Measurements from ENCODE around the gene TSKS. TPM values are rescaled to one million over a fixed set of nuclear protein-coding genes. Genes with fewer than 3 reads are reported as not detected.

The TSKS gene
- total RNA-seq, 2 experiments from 2014 or later = not detected

GRCh38 chr19:49705919-49706318 is 57.2 kb downstream of the TSKS start:
- Histone ChIP-seq H3K4me2 (ENCODE audit: low read length) (no peak overlapping the region), H3K27ac (ENCODE audit: low read depth, low read length, poor library complexity, severe bottlenecking) (no peak overlapping the region), H3K9me3 (ENCODE audit: low read length) (no peaks in the 10 kb centered on the region), H3K79me2 (ENCODE audit: insufficient read depth, low read depth, low read length) (no peaks in the 10 kb centered on the region), H4K20me1 (ENCODE audit: insufficient read depth, low read length) (no peaks in the 10 kb centered on the region), H3K9me2 (ENCODE audit: insufficient read depth, low read length) (no peaks in the 10 kb centered on the region), H3K4me3 (ENCODE audit: low read depth, low read length, poor library complexity, severe bottlenecking) (no peak overlapping the region), H2AFZ (ENCODE audit: low read length) (no peak overlapping the region), H3K4me1 (ENCODE audit: insufficient read depth, low read length, poor library complexity, severe bottlenecking) (no peaks in the 10 kb centered on the region), H3K36me3 (ENCODE audit: insufficient read depth, low read length) (no peaks in the 10 kb centered on the region)
- no peak for TF ChIP-seq EZH2phosphoT487 (IDR thresholded peaks at IDR 0.05; ENCODE audit: borderline replicate concordance, low read depth, low read length)
- TF ChIP-seq, protein P1, sequence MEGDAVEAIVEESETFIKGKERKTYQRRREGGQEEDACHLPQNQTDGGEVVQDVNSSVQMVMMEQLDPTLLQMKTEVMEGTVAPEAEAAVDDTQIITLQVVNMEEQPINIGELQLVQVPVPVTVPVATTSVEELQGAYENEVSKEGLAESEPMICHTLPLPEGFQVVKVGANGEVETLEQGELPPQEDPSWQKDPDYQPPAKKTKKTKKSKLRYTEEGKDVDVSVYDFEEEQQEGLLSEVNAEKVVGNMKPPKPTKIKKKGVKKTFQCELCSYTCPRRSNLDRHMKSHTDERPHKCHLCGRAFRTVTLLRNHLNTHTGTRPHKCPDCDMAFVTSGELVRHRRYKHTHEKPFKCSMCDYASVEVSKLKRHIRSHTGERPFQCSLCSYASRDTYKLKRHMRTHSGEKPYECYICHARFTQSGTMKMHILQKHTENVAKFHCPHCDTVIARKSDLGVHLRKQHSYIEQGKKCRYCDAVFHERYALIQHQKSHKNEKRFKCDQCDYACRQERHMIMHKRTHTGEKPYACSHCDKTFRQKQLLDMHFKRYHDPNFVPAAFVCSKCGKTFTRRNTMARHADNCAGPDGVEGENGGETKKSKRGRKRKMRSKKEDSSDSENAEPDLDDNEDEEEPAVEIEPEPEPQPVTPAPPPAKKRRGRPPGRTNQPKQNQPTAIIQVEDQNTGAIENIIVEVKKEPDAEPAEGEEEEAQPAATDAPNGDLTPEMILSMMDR (conservative IDR thresholded peaks at IDR 0.05; ENCODE audit: low read length) = no peak
- POLR2A ChIA-PET = no interaction called here
- CTCF ChIA-PET (ENCODE audit: unreplicated experiment) = no interaction called here
- intact Hi-C loops (cut with micrococcal nuclease; ENCODE audit: unreplicated experiment) = no loop called here
- BruUV-seq (replicated peaks) = no TSS peak
- DNase-seq (ENCODE audit: low spot score) = no peak

- no peaks in the 10 kb centered on the region for H3K36me3 ChIP-seq (ENCODE audit: insufficient read depth, low read length)
- H3K79me2 ChIP-seq (ENCODE audit: insufficient read depth, low read depth, low read length) = no peaks in the 10 kb centered on the region
- no peak overlapping the region for H2AFZ ChIP-seq (ENCODE audit: low read length)
- H3K4me2 ChIP-seq (ENCODE audit: low read length) = no peak overlapping the region
- POLR2A ChIA-PET = no interaction called here
- BruUV-seq (replicated peaks) = no TSS peak
- no peak overlapping the region for H3K4me3 ChIP-seq (ENCODE audit: low read depth, low read length, poor library complexity, severe bottlenecking)
- H3K9me2 ChIP-seq (ENCODE audit: insufficient read depth, low read length) = no peaks in the 10 kb centered on the region
- H3K4me1 ChIP-seq (ENCODE audit: insufficient read depth, low read length, poor library complexity, severe bottlenecking) = no peaks in the 10 kb centered on the region
- CTCF ChIA-PET (ENCODE audit: unreplicated experiment) = no interaction called here
- TF ChIP-seq, protein P1 (conservative IDR thresholded peaks at IDR 0.05; ENCODE audit: low read length) = no peak
- TF ChIP-seq EZH2phosphoT487 (IDR thresholded peaks at IDR 0.05; ENCODE audit: borderline replicate concordance, low read depth, low read length) = no peak
- H4K20me1 ChIP-seq (ENCODE audit: insufficient read depth, low read length) = no peaks in the 10 kb centered on the region
- H3K27ac ChIP-seq (ENCODE audit: low read depth, low read length, poor library complexity, severe bottlenecking) = no peak overlapping the region
- intact Hi-C loops (cut with micrococcal nuclease; ENCODE audit: unreplicated experiment) = no loop called here
- DNase-seq (ENCODE audit: low spot score) = no peak
- H3K9me3 ChIP-seq (ENCODE audit: low read length) = no peaks in the 10 kb centered on the region
These were observed 58.0 kb downstream of the TSKS start for GRCh38 chr19:49704888-49705642.

DNA sequence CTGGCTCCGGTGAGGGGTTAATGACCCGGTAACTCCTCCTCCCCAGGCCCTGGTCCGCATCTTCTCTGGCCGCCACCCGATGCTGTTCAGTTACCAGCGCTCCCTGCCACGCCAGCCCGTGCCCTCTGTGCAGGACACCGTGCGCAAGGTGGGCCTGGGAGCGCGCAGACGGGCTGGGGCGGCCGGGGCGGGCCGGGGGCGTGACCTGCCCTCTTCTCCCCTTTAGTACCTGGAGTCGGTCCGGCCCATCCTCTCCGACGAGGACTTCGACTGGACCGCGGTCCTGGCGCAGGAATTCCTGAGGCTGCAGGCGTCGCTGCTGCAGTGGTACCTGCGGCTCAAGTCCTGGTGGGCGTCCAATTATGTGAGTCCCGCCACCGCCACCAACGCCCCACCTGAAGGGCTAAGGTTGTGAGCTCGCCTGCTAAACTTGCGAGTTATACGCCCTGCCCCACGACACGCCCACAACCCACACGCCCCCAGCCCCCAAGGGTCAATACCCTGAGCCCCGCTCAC is 61.8 kb downstream of the TSKS start:
- TF ChIP-seq EZH2phosphoT487 (IDR thresholded peaks at IDR 0.05; ENCODE audit: borderline replicate concordance, low read depth, low read length) = no peak
- TF ChIP-seq, protein P1 (conservative IDR thresholded peaks at IDR 0.05; ENCODE audit: low read length) = no peak
- Histone ChIP-seq H3K4me2 (ENCODE audit: low read length) (no peak overlapping the region), H4K20me1 (ENCODE audit: insufficient read depth, low read length) (no peaks in the 10 kb centered on the region), H3K36me3 (ENCODE audit: insufficient read depth, low read length) (no peaks in the 10 kb centered on the region), H3K4me3 (ENCODE audit: low read depth, low read length, poor library complexity, severe bottlenecking) (no peak overlapping the region), H3K9me3 (ENCODE audit: low read length) (no peaks in the 10 kb centered on the region), H3K27ac (ENCODE audit: low read depth, low read length, poor library complexity, severe bottlenecking) (no peak overlapping the region), H3K79me2 (ENCODE audit: insufficient read depth, low read depth, low read length) (no peaks in the 10 kb centered on the region), H3K9me2 (ENCODE audit: insufficient read depth, low read length) (no peaks in the 10 kb centered on the region), H2AFZ (ENCODE audit: low read length) (no peak overlapping the region), H3K4me1 (ENCODE audit: insufficient read depth, low read length, poor library complexity, severe bottlenecking) (no peaks in the 10 kb centered on the region)
- ChIA-PET POLR2A (no interaction called here), CTCF (ENCODE audit: unreplicated experiment) (no interaction called here)
- no peak for DNase-seq (ENCODE audit: low spot score)
- no TSS peak for BruUV-seq (replicated peaks)
- intact Hi-C loops (cut with micrococcal nuclease; ENCODE audit: unreplicated experiment) = no loop called here

Measured in OCI-LY7 (cell line).